Neural progenitor cell (in vitro differentiated cells): Measurements from ENCODE around the gene PRSS38. TPM values are rescaled to one million over a fixed set of nuclear protein-coding genes. Genes with fewer than 3 reads are reported as not detected.

Source experiments
- DNase-seq: peaks from one replicate; pipeline ENCODE4 v3.0.0-alpha.2; 2016; ENCODE audit warnings: low spot score
- H2AFZ ChIP-seq: fragments of 200-600 bp; sonication (generic); replicated peaks from 2 replicates; pipeline ENCODE4 v1.6.1; 2016; ENCODE audit warnings: antibody characterized with exemption
- H3F3A ChIP-seq: fragments of 200-600 bp; sonication (generic); 2 replicates; pipeline ENCODE4 v1.6.1; 2016; ENCODE audit warnings: antibody characterized with exemption, low read depth
- H3K27ac ChIP-seq: fragments of 200-600 bp; sonication (generic); 2 replicates; pipeline ENCODE4 v1.5.1; 2016; ENCODE audit warnings: mild to moderate bottlenecking
- H3K27me3 ChIP-seq: fragments of 200-600 bp; sonication (generic); 2 replicates; pipeline ENCODE4 v1.6.1; 2016; ENCODE audit warnings: mild to moderate bottlenecking, moderate library complexity
- H3K36me3 ChIP-seq: fragments of 200-600 bp; sonication (generic); 2 replicates; pipeline ENCODE4 v1.5.1; 2016
- H3K4me1 ChIP-seq: fragments of 200-600 bp; sonication (generic); 2 replicates; pipeline ENCODE4 v1.6.1; 2016; ENCODE audit warnings: mixed run types
- H3K4me2 ChIP-seq: fragments of 200-600 bp; sonication (generic); 2 replicates; pipeline ENCODE4 v1.6.1; 2016
- H3K4me3 ChIP-seq: fragments of 200-600 bp; sonication (generic); 2 replicates; pipeline ENCODE4 v1.5.1; 2016
- H3K79me2 ChIP-seq: fragments of 200-600 bp; sonication (generic); 2 replicates; pipeline ENCODE4 v1.6.1; 2016; ENCODE audit warnings: low read depth
- H3K9ac ChIP-seq: fragments of 200-600 bp; sonication (generic); 2 replicates; pipeline ENCODE4 v1.6.1; 2016
- H3K9me3 ChIP-seq: fragments of 200-600 bp; sonication (generic); 2 replicates; pipeline ENCODE4 v1.5.1; 2016; ENCODE audit warnings: low read depth
- H4K20me1 ChIP-seq: fragments of 200-600 bp; sonication (generic); 2 replicates; pipeline ENCODE4 v1.6.1; 2016; ENCODE audit warnings: low read depth
- H3K27ac Mint-ChIP-seq: 3 replicates; pipeline ENCODE4 v1.8.0; 2021; ENCODE audit warnings: mixed read lengths
- H3K27me3 Mint-ChIP-seq: 2 replicates; pipeline ENCODE4 v1.8.0; 2022; ENCODE audit warnings: low read depth, mild to moderate bottlenecking, inconsistent platforms, moderate library complexity, mixed read lengths; ENCODE audit not compliant: insufficient read depth
- H3K36me3 Mint-ChIP-seq: 3 replicates; pipeline ENCODE4 v1.8.0; 2021; ENCODE audit warnings: mixed read lengths
- H3K4me1 Mint-ChIP-seq: 3 replicates; pipeline ENCODE4 v1.8.0; 2021; ENCODE audit warnings: mixed read lengths
- H3K4me3 Mint-ChIP-seq: 3 replicates; pipeline ENCODE4 v1.8.0; 2021; ENCODE audit warnings: mild to moderate bottlenecking, moderate library complexity, mixed read lengths
- H3K9me3 Mint-ChIP-seq: 3 replicates; pipeline ENCODE4 v1.8.0; 2020; ENCODE audit warnings: mixed read lengths
- CTCF ChIP-seq: fragments of 200-600 bp; sonication (generic); IDR thresholded peaks from 2 replicates; pipeline ENCODE4 v1.5.1; 2017; ENCODE audit warnings: antibody characterized with exemption, mild to moderate bottlenecking
- EZH2 ChIP-seq: fragments of 200-600 bp; sonication (generic); IDR thresholded peaks from 2 replicates; pipeline ENCODE4 v1.6.1; 2017; ENCODE audit warnings: antibody characterized with exemption, mild to moderate bottlenecking, moderate library complexity
- EZH2phosphoT487 ChIP-seq: fragments of 200-600 bp; sonication (generic); IDR thresholded peaks from 2 replicates; pipeline ENCODE4 v1.6.1; 2017; ENCODE audit warnings: antibody characterized with exemption
- total RNA-seq: library from RNA; depleted of rRNA; stranded (reverse); fragments of >200 nt; gene quantifications from 2 replicates; pipeline ENCODE4 v1.2.3, GENCODE V29; 2015; ENCODE audit warnings: low replicate concordance

The PRSS38 gene
- total RNA-seq, 1 donor from 2014 or later = not detected

- H3K27me3 Mint-ChIP-seq = peaks cover 9% of the 10 kb centered on the region
- no peaks in the 10 kb centered on the region for H3K36me3 Mint-ChIP-seq
- Histone ChIP-seq H2AFZ (no peak overlapping the region), H3K27me3 (no peaks in the 10 kb centered on the region), H3K9me3 (no peaks in the 10 kb centered on the region), H3K79me2 (no peaks in the 10 kb centered on the region), H3K27ac (no peak overlapping the region), H4K20me1 (no peaks in the 10 kb centered on the region), H3K4me1 (peaks cover 18% of the 10 kb centered on the region), H3K4me2 (no peak overlapping the region), H3K9ac (no peak overlapping the region), H3K36me3 (no peaks in the 10 kb centered on the region), H3F3A (no peaks in the 10 kb centered on the region), H3K4me3 (no peak overlapping the region)
- TF ChIP-seq EZH2phosphoT487 = no peak
- TF ChIP-seq CTCF = no peak
- TF ChIP-seq EZH2 = no peak
- H3K4me3 Mint-ChIP-seq = peak overlapping the region; percentile 24
- H3K27ac Mint-ChIP-seq = no peak overlapping the region
- no peak for DNase-seq
- peaks cover 9% of the 10 kb centered on the region for H3K4me1 Mint-ChIP-seq
- H3K9me3 Mint-ChIP-seq = no peaks in the 10 kb centered on the region
These were observed 19.0 kb upstream of the PRSS38 start for GRCh38 chr1:227796359-227796915.

GRCh38 chr1:227797144-227797543 lies 18.3 kb upstream of the PRSS38 start:
- no peaks in the 10 kb centered on the region for H3F3A ChIP-seq
- H3K79me2 ChIP-seq = no peaks in the 10 kb centered on the region
- Mint-ChIP-seq H3K4me3 (no peak overlapping the region), H3K27ac (no peak overlapping the region), H3K36me3 (no peaks in the 10 kb centered on the region), H3K27me3 (peaks cover 7% of the 10 kb centered on the region), H3K4me1 (peaks cover 7% of the 10 kb centered on the region), H3K9me3 (no peaks in the 10 kb centered on the region)
- H2AFZ ChIP-seq = no peak overlapping the region
- no peak overlapping the region for H3K4me3 ChIP-seq
- no peak overlapping the region for H3K27ac ChIP-seq
- no peak for DNase-seq
- H3K9me3 ChIP-seq = no peaks in the 10 kb centered on the region
- H3K4me1 ChIP-seq = peaks cover 18% of the 10 kb centered on the region
- H3K4me2 ChIP-seq = no peak overlapping the region
- H3K36me3 ChIP-seq = no peaks in the 10 kb centered on the region
- TF ChIP-seq CTCF (no peak), EZH2 (no peak), EZH2phosphoT487 (no peak)
- no peaks in the 10 kb centered on the region for H3K27me3 ChIP-seq
- no peaks in the 10 kb centered on the region for H4K20me1 ChIP-seq
- H3K9ac ChIP-seq = no peak overlapping the region

GRCh38 chr1:227797625-227798024 lies 17.9 kb upstream of the PRSS38 start:
- H3K9ac ChIP-seq = no peak overlapping the region
- H3K9me3 ChIP-seq = no peaks in the 10 kb centered on the region
- peaks cover 7% of the 10 kb centered on the region for H3K27me3 Mint-ChIP-seq
- no peak overlapping the region for H3K4me3 Mint-ChIP-seq
- DNase-seq = no peak
- no peak overlapping the region for H3K4me3 ChIP-seq
- H3K27me3 ChIP-seq = no peaks in the 10 kb centered on the region
- TF ChIP-seq EZH2 (no peak), CTCF (no peak), EZH2phosphoT487 (no peak)
- peaks cover 5% of the 10 kb centered on the region for H3K4me1 Mint-ChIP-seq
- no peaks in the 10 kb centered on the region for H3F3A ChIP-seq
- H3K79me2 ChIP-seq = no peaks in the 10 kb centered on the region
- no peak overlapping the region for H3K27ac Mint-ChIP-seq
- no peaks in the 10 kb centered on the region for H3K9me3 Mint-ChIP-seq
- peaks cover 18% of the 10 kb centered on the region for H3K4me1 ChIP-seq
- H3K36me3 ChIP-seq = no peaks in the 10 kb centered on the region
- H3K4me2 ChIP-seq = no peak overlapping the region
- H3K27ac ChIP-seq = no peak overlapping the region
- H2AFZ ChIP-seq = no peak overlapping the region
- no peaks in the 10 kb centered on the region for H4K20me1 ChIP-seq
- H3K36me3 Mint-ChIP-seq = no peaks in the 10 kb centered on the region
